HG03139 (cell line): ENCODE measurements around the gene ATP2C2.
"Not testable (repeated sequence)": the region's sequence is repeated elsewhere in the genome, so short reads cannot be mapped to it uniquely, and the experiment has no call there.

Source experiments
- ATAC-seq: cut with Tn5 transposase; IDR thresholded peaks from one replicate; pipeline ENCODE4 v1.9.1; 2021; ENCODE audit not compliant: unreplicated experiment

Gene ATP2C2, protein sequence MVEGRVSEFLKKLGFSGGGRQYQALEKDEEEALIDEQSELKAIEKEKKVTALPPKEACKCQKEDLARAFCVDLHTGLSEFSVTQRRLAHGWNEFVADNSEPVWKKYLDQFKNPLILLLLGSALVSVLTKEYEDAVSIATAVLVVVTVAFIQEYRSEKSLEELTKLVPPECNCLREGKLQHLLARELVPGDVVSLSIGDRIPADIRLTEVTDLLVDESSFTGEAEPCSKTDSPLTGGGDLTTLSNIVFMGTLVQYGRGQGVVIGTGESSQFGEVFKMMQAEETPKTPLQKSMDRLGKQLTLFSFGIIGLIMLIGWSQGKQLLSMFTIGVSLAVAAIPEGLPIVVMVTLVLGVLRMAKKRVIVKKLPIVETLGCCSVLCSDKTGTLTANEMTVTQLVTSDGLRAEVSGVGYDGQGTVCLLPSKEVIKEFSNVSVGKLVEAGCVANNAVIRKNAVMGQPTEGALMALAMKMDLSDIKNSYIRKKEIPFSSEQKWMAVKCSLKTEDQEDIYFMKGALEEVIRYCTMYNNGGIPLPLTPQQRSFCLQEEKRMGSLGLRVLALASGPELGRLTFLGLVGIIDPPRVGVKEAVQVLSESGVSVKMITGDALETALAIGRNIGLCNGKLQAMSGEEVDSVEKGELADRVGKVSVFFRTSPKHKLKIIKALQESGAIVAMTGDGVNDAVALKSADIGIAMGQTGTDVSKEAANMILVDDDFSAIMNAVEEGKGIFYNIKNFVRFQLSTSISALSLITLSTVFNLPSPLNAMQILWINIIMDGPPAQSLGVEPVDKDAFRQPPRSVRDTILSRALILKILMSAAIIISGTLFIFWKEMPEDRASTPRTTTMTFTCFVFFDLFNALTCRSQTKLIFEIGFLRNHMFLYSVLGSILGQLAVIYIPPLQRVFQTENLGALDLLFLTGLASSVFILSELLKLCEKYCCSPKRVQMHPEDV

DNA sequence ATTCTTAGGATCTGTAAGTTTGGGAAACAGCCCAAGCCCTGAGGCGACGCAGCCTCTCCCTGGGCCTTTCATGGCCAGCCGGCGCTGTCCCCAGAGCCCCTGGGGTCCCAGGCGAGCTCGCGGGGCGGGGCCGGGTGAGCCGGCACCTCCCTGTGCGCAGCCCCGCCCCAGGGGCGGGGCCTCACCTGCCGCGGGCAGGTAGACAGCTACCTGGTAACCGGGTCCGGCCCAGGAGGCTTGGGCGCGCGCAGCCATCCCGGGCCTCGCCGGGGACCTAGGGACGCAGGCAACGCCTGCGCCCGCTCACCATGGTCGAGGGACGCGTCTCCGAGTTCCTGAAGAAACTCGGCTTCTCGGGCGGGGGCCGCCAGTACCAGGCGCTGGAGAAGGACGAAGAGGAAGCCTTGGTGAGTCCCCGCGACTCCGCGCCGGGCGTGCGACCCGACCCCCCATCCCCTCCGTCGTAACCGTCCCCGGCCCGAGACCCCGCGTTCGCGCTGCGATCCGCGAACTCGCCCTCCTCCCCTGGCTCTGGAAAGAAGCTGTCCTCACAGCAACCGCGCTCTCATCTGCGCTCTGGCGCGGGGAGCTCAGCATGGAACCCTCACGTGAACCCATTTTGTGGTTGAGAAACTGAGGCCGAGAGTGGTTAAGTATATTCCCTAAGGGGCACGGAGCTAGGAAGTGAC lies at the start of gene ATP2C2:
Gene ATP2C2, plus strand, starts transcription at position 231 of the 689 bp plus-strand sequence. Its CDS starts 78 bp downstream, at position 309.
- no peak for ATAC-seq

DNA sequence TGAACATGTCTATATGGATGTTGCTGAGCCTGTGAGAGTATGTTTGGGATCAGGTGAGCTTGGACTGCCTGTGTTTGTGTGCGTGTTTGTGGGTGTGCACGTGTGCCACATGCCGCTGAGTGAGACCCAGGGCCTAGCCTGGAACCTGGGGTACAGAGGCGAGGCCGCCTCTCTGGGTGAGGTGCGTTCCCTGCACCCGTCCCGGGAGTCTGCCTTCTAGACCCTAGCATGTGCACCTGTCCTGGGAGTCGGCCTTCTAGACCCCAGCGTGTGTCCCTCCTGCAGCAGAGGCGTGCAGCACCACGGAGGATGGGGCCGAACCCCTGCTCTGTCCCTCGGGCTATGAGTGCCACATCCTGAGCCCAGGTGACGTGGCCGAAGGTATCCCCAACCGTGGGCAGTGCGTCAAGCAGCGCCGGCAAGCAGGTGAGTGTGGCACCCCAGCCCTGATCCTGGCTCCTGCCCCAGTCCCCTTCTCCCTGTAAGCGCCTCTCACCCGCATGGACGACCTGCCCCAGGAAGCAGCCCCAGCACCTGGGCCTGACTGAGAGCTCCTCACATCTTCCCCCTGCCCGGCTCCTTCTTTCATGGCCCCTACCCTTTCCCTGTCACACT lies 49.1 kb upstream of the ATP2C2 start:
- no peak for ATAC-seq

- no peak for ATAC-seq
Observed at GRCh38 chr16:84320511-84320910, 47.8 kb upstream of the ATP2C2 start.

- no peak for ATAC-seq
Observed at GRCh38 chr16:84321932-84322331, 46.4 kb upstream of the ATP2C2 start.

DNA sequence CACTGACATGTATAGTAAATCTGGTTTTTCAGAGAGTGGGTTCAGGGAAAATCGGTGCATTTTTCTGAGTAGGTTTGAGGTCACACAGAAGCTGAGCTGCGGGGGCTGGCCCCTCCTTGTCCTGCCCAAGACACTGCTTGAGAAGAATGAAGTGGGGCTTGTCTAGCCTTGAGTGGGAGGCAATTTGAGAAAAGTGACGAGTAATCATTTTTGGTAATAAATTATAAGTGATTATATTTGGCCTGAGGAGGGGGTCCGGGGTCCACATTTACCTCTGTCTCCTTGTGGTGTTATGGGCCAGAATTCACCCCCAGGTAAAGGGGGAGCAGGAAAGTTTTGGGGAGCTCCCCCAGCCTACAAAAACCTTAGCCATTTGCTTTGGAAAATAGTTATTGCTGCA lies 45.6 kb upstream of the ATP2C2 start:
- ATAC-seq: no peak

- ATAC-seq: no peak
Observed at GRCh38 chr16:84323606-84324005, 44.7 kb upstream of the ATP2C2 start.

- ATAC-seq: no peak
Observed at GRCh38 chr16:84324434-84325262, 43.7 kb upstream of the ATP2C2 start.

- ATAC-seq: no peak
Observed at GRCh38 chr16:84326545-84326944, 41.8 kb upstream of the ATP2C2 start.

- ATAC-seq: no peak
Observed at GRCh38 chr16:84327926-84328505, 40.3 kb upstream of the ATP2C2 start.

- no peak for ATAC-seq
Observed at GRCh38 chr16:84329016-84329415, 39.3 kb upstream of the ATP2C2 start.

DNA sequence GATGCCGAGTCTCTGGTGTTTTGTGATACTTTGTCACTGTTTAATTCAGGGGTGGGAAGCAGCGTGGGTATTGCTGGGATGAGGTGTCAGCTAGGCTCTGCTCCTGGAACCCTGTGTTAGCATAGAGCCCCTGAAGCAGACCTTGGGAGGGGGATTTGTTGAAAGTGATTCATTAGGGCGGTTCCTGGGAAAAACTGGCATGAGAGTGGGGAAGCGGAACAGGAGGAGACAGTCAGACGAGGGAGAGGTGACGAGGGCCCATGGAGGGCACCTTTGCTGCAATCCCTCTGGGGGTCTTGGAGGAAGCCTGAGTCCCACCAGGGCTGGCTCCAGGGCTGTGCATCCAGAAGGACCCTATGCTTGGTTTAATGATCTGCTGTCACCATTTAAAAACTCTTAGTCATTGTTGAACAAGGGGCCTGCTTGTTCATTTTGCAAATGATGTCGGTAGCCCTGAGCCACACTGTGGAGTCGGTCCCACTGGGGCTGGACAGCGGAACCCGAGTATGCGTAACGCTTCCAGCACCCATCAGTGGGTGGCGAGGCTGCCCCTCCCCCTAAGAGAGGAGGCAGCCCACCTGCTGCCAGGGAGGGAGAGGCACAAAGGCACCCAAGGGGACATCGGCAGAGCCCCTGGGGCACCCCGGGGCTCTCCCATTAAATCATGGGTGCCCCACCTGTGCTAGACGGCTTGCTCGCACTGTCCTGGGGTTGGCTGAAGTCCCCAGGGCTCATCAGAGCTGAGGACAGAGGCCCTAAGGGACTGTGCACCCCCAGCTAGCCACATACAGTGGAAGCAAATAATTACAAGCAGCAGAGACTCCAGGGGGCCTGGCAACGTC lies 38.3 kb upstream of the ATP2C2 start:
- ATAC-seq: no peak

DNA sequence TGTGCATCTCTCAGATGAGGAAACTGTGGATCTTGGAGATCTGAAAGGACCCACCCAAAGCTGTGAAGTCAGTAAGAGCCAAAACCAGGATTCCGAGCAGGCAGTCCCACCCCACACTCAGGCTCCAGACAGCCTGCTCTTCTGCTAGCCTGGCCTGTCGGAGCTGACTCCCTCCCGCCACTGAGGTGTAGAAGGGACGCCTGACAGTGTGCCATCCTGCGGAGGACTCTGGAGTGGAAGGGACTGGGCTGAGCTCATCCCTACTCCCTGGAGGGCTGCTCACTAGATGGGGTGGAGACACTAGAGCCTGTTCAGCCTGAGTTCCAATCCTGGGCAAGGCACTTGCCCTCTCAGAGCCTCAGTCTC lies 37.7 kb upstream of the ATP2C2 start:
- ATAC-seq: no peak

DNA sequence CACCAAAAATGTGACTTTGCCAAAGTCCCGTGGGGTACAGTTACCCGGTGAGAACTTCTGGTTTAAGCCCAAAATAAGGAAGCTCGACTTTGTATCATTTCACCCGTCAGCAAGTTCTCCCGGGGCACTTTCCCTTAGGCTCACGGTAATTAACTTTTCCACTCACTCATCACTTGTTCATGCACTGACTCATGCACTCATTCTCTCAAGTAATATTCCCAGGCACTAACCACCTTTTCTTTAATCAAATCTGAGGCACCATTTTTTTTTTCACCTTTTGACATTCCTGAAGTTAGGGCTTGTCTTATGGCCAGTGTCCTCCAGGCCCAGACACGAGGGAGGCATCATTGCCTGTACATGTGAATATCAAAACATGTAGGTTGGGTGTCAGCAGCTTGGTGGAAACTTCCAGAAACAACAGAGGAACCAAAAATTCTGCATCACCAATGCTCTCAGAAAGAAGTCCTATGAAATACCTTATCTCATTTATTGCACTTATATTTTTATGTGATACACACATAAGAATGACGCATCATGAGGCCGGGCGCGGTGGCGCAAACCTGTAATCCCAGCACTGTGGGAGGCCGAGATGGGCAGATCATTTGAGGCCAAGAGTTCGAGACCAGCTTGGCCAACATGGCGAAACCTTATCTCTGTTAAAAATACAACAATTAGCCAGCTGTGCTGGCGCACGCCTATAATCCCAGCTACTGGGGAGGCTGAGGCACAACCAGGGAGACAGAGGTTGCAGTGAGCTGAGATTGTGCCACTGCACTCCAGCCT lies 36.1 kb upstream of the ATP2C2 start:
- no peak for ATAC-seq

DNA sequence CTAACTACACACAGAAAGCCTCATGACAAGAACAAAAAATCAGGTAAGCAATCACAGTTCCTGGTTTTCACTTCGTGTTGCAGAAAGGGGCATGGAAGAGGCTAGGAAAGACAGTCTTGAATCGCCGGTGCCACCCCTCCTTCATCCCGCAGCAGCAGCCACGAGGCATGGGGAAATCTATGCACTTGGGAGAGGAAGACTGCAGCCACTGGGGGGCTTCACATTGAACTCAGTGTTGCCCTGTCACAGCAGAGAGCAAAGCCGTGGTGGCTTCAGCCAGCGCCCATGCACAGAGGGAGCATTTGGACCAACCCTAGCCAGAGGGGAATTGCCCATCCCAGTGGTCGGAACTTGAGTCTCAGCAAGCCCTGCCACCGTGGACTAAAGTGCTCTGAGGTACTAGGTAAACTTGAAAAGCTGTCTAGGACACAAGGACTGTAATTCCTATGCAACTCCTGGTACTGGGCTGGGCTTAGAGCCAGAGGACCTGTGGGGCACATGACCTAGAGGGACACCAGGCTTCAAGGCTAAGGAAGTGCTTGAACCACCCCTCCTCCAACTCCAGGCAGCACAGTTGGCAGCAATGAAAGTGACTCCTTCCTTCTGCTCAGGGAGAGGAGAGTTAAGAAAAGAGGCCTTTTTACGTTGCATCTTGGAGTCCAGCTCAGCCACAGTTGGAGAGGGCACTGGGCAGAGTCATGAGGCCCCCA lies 35.2 kb upstream of the ATP2C2 start:
- no peak for ATAC-seq

GRCh38 chr16:84334058-84334457 lies 34.3 kb upstream of the ATP2C2 start:
- no peak for ATAC-seq

DNA sequence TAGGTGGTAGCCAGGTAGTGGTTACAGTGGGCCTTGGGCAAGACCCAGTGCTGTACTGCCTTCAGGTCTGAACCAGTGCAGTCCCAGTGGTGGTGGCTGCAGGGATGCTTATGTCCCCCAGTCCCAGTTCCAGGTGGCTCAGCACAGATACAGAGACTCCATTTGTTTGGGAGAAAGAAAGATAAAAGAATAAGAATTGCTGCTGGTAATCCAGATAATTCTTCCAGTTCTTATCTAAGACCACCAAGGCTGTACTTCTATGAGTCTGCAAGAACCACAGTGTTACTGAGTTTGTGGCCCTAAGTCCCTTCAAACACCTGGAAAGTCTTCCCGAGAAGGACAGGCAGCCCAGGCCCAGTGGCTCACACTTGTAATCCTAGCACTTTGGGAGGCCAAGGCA lies 33.9 kb upstream of the ATP2C2 start:
- no peak for ATAC-seq

DNA sequence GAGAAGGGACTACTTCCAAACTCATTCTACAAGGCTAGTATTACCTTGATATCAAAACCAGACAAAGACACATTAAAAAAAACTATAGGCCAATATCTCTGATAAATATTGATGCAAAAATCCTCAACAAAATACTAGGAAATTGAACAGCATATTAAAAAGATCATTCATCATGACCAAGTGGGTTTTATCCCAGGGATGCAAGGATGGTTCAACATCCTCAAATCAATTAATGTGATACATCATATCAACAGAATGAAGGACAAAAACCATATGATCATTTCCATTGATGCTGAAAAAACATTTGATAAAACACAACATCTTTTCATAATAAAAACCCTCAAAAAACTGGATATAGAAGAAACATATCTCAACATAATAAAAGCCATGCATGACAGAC lies 31.1 kb upstream of the ATP2C2 start:
- not testable (repeated sequence) for ATAC-seq
